Smooth muscle cell (in vitro differentiated cells): ENCODE measurements around the gene NAV2. TPM values are rescaled to one million over a fixed set of nuclear protein-coding genes. Genes with fewer than 3 reads are reported as not detected.

ENCODE experiments used
- DNase-seq: peaks from one replicate; lab custom pipeline; 2025; ENCODE audit not compliant: unreplicated experiment; lab: John Stamatoyannopoulos, UW
- H2AFZ ChIP-seq: fragments of 200-600 bp; sonication (generic); 2 replicates; pipeline ENCODE4 v1.6.0; 2016; ENCODE audit warnings: antibody characterized with exemption, low read depth, mild to moderate bottlenecking
- H3F3A ChIP-seq: fragments of 200-600 bp; sonication (generic); 2 replicates; pipeline ENCODE4 v1.6.0; 2017; ENCODE audit warnings: antibody characterized with exemption, low read depth
- H3K27ac ChIP-seq: fragments of 200-600 bp; sonication (generic); 2 replicates; pipeline ENCODE4 v1.5.1; 2016; ENCODE audit warnings: low read depth, mild to moderate bottlenecking
- H3K27me3 ChIP-seq: fragments of 200-600 bp; sonication (generic); 2 replicates; pipeline ENCODE4 v1.6.1; 2016; ENCODE audit warnings: low read depth, mild to moderate bottlenecking
- H3K36me3 ChIP-seq: fragments of 200-600 bp; sonication (generic); 2 replicates; pipeline ENCODE4 v1.5.1; 2016; ENCODE audit warnings: low read depth
- H3K4me1 ChIP-seq: fragments of 200-600 bp; sonication (generic); 2 replicates; pipeline ENCODE4 v1.5.1; 2016; ENCODE audit warnings: low read depth
- H3K4me2 ChIP-seq: fragments of 200-600 bp; sonication (generic); 2 replicates; pipeline ENCODE4 v1.6.0; 2016; ENCODE audit warnings: mild to moderate bottlenecking
- H3K4me3 ChIP-seq: fragments of 200-600 bp; sonication (generic); 2 replicates; pipeline ENCODE4 v1.5.1; 2016; ENCODE audit warnings: mild to moderate bottlenecking
- H3K79me2 ChIP-seq: fragments of 200-600 bp; sonication (generic); 2 replicates; pipeline ENCODE4 v1.6.0; 2016; ENCODE audit warnings: low read depth, mild to moderate bottlenecking
- H3K9ac ChIP-seq: fragments of 200-600 bp; sonication (generic); 2 replicates; pipeline ENCODE4 v1.6.0; 2016; ENCODE audit warnings: low read depth
- H3K9me3 ChIP-seq: fragments of 200-600 bp; sonication (generic); replicated peaks from 2 replicates; pipeline ENCODE4 v1.5.1; 2016; ENCODE audit warnings: low read depth
- H4K20me1 ChIP-seq: fragments of 200-600 bp; sonication (generic); 2 replicates; pipeline ENCODE4 v1.6.0; 2016; ENCODE audit warnings: low read depth
- WGBS: methylation state at CpG from one replicate; pipeline ENCODE4 v1.1.7; 2016; ENCODE audit warnings: low lambda C conversion rate; 5-methylcytosine and 5-hydroxymethylcytosine counted together
- microRNA-seq: library from miRNA; unstranded; fragments of <30 nt; microRNA quantifications from one replicate; pipeline ENCODE4, GENCODE V29; 2016; ENCODE audit warnings: borderline number of aligned reads
- polyA plus RNA-seq: library from polyadenylated mRNA; unstranded; fragments of >200 nt; fragmentation: Nextera tagmentation; extraction: Ambion mirVana; gene quantifications from 2 replicates; pipeline ENCODE4 v1.2.1, GENCODE V29; 2016
- small RNA-seq: library from RNA; depleted of rRNA; stranded (forward); fragments of <200 nt; gene quantifications from one replicate; pipeline ENCODE3, GENCODE V24; 2014
- total RNA-seq: library from RNA; depleted of rRNA; stranded (reverse); fragments of >200 nt; gene quantifications from 2 replicates; pipeline ENCODE4 v1.2.3, GENCODE V29; 2014
- TF ChIP-seq, protein P1 (sequence below): fragments of 200-600 bp; sonication (generic); IDR thresholded peaks from 2 replicates; pipeline ENCODE4 v1.5.1; 2017; ENCODE audit warnings: borderline replicate concordance, mild to moderate bottlenecking, antibody characterized with exemption; ENCODE audit not compliant: insufficient read depth, poor library complexity, severe bottlenecking

Gene NAV2
- total and polyA plus RNA-seq, 2 experiments from 2014 or later: 14.1 to 67.5 TPM

DNA sequence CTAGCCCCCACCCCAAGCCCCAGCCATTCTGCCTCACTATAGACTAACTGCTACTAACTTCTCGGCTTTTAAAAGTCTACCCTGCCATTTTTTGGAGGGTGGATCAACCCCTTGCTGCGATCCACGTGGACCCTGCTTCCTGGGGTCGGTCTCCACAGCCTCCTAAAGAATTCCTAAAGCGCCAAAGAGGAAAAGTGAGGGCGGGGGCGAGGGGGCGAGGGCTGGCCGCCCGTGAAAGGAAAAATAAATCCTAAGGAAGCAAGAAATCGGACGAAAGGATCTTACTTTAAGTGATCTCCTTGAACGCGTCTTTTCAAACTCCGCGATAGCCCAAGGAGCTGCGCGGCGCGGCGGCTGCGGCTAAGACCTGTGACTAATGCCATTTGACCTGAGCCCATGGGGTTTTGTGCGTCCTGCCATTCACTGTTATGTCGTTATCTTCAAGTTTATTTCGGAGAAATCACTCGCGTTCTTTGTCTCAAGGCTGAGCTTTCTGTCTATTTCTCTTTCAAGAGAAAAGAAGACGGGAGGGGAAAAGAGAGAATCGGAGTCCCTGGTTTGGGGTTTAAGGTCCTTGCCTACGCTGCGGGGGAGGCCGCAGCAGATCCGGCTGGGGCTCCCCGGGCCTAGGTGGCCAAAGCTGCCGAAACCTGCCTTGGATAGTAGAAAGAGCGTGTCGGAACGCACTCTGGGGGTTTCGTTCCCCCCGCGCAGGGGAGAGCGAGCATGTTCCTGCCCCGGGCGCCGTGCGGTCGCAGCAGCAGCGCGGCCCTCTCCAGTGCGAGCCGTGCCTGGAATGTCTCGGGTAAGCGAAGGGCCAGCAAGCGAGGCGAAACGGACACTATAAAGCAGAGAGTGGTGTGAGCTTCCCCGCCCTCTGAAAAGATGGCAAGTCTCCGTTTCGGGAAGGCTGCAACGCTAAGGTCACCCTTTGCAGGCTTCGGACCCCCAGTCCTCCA is 450.5 kb downstream of the NAV2 start:
- Histone ChIP-seq H3K27ac (no peak overlapping the region), H3F3A (no peaks in the 10 kb centered on the region), H4K20me1 (no peaks in the 10 kb centered on the region), H3K9me3 (no peaks in the 10 kb centered on the region), H3K4me2 (peak overlapping the region; percentile 94), H3K4me1 (peaks cover 66% of the 10 kb centered on the region), H3K79me2 (no peaks in the 10 kb centered on the region), H3K27me3 (peaks cover 100% of the 10 kb centered on the region), H3K36me3 (no peaks in the 10 kb centered on the region), H2AFZ (peak overlapping the region; percentile 36), H3K9ac (no peak overlapping the region), H3K4me3 (peak overlapping the region; percentile 49)
- under 1% methylated on average over 61 of the region's 61 CpGs for WGBS
- TF ChIP-seq, protein P1, sequence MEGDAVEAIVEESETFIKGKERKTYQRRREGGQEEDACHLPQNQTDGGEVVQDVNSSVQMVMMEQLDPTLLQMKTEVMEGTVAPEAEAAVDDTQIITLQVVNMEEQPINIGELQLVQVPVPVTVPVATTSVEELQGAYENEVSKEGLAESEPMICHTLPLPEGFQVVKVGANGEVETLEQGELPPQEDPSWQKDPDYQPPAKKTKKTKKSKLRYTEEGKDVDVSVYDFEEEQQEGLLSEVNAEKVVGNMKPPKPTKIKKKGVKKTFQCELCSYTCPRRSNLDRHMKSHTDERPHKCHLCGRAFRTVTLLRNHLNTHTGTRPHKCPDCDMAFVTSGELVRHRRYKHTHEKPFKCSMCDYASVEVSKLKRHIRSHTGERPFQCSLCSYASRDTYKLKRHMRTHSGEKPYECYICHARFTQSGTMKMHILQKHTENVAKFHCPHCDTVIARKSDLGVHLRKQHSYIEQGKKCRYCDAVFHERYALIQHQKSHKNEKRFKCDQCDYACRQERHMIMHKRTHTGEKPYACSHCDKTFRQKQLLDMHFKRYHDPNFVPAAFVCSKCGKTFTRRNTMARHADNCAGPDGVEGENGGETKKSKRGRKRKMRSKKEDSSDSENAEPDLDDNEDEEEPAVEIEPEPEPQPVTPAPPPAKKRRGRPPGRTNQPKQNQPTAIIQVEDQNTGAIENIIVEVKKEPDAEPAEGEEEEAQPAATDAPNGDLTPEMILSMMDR: no peak
- no peak for DNase-seq

DNA sequence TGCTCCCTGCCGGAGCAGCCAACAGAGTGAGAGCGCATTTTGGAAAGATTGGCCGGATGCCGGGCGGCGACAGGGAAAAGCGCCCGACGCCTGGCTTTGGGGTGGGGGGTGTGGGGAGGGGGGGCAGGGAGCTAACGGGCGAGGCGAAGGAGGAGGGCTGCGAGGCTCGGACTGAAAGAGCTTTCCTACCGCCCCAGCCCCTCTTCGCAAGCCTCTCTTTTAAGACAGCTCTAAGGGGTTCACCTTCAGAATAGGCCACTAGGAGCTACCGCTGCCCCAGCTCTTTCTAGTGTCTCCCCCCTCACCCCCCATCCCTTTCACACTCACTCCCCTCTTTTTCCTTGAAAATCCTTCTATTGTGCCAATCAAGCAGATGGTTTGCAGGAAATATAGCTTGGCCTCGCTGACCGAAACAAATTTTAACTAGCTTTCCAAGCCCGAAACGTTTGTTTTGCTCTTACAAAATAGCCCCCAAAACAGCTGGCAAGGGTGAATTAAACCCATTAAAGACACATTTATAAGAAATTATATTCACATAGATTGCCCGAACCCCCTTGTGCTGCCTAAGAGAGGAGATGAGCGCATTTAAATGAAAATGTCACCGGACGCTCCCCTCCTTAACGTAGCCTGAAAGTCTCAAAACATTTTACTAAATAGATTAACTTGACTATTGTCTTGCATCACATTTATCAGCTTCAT is 451.3 kb downstream of the NAV2 start:
- peaks cover 65% of the 10 kb centered on the region for H3K4me1 ChIP-seq
- peak overlapping the region; percentile 49 for H3K4me3 ChIP-seq
- peak overlapping the region; percentile 94 for H3K4me2 ChIP-seq
- TF ChIP-seq, protein P1: no peak
- 5% methylated on average over 26 of the region's 26 CpGs for WGBS
- H4K20me1 ChIP-seq: no peaks in the 10 kb centered on the region
- H3K27ac ChIP-seq: no peak overlapping the region
- H3K79me2 ChIP-seq: no peaks in the 10 kb centered on the region
- no peak overlapping the region for H3K9ac ChIP-seq
- peaks cover 94% of the 10 kb centered on the region for H3K27me3 ChIP-seq
- no peak for DNase-seq
- no peaks in the 10 kb centered on the region for H3F3A ChIP-seq
- no peaks in the 10 kb centered on the region for H3K36me3 ChIP-seq
- H2AFZ ChIP-seq: no peak overlapping the region
- no peaks in the 10 kb centered on the region for H3K9me3 ChIP-seq

Small RNAs within 50 kb of the gene (microRNA-seq; reads per million reads assigned to microRNA genes)
- gene MIR4694: not detected

Small RNAs within 50 kb of the gene (small RNA-seq; reads per million reads assigned to genes)
- not detected for gene MIR4694
